GM12891 (cell line): ENCODE measurements around the gene ANKRD6.

ENCODE experiments used
- POLR2A ChIP-seq: IDR thresholded peaks from 2 replicates; pipeline ENCODE4 v1.6.1; 2011; ENCODE audit warnings: low read depth, low read length, control low read depth
- POLR2AphosphoS5 ChIP-seq: IDR thresholded peaks from 2 replicates; pipeline ENCODE4 v1.6.1; 2011; ENCODE audit warnings: low read depth, low read length, control low read depth
- TAF1 ChIP-seq: IDR thresholded peaks from 2 replicates; pipeline ENCODE4 v1.6.1; 2011; ENCODE audit warnings: low read depth, low read length, control low read depth

DNA sequence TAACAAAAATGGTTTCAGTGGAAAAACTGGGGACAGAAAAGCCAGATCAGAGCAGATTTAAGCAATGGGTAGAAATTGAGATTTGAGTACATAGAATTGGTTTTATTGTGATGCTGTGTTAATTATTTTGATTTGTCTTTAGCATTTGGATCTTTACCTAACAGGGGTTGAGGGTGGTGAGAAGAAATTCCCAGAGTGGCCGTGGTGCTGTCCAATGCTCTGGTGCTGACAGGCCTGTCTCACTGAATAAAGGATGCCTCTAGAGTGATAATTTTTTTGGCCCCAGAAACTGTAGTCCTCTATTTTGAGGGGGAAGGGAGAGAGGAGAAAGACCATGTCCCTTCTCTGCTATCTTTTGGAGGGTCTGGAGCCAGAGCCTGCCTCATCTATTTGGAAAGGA, 126.5 kb downstream of the ANKRD6 start:
- TF ChIP-seq TAF1 (no peak), POLR2A (no peak), POLR2AphosphoS5 (no peak)
